HUES6 (cell line): ENCODE measurements around the gene BCL11B.

Experiments
- H3K27ac ChIP-seq: 2 replicates; pipeline ENCODE4 v1.7.0; 2013; ENCODE audit warnings: low read depth, mild to moderate bottlenecking, low read length, inconsistent platforms
- H3K27me3 ChIP-seq: 2 replicates; pipeline ENCODE4 v1.6.1; 2013; ENCODE audit warnings: low read length; ENCODE audit not compliant: control insufficient read depth, insufficient read depth
- H3K36me3 ChIP-seq: 2 replicates; pipeline ENCODE4 v1.6.1; 2013; ENCODE audit warnings: low read length; ENCODE audit not compliant: control insufficient read depth, insufficient read depth
- H3K4me1 ChIP-seq: 2 replicates; pipeline ENCODE4 v1.6.1; 2013; ENCODE audit warnings: low read length; ENCODE audit not compliant: control insufficient read depth, insufficient read depth
- H3K4me3 ChIP-seq: 2 replicates; pipeline ENCODE4 v1.5.1; 2013; ENCODE audit warnings: low read depth, low read length
- H3K9ac ChIP-seq: one replicate; pipeline ENCODE4 v1.6.1; 2013; ENCODE audit warnings: mild to moderate bottlenecking, low read length
- H3K9me3 ChIP-seq: 2 replicates; pipeline ENCODE4 v1.6.1; 2013; ENCODE audit warnings: low read depth, low read length; ENCODE audit not compliant: control insufficient read depth, insufficient read depth

Gene BCL11B

GRCh38 chr14:99266181-99267178, 5.5 kb downstream of the BCL11B start:
- Histone ChIP-seq H3K9me3 (no peaks in the 10 kb centered on the region), H3K36me3 (no peaks in the 10 kb centered on the region), H3K4me3 (peak overlapping the region; percentile 27), H3K9ac (no peak overlapping the region), H3K27me3 (peaks cover 38% of the 10 kb centered on the region), H3K4me1 (peaks cover 66% of the 10 kb centered on the region), H3K27ac (no peak overlapping the region)

- H3K27me3 ChIP-seq: peaks cover 38% of the 10 kb centered on the region
- no peak overlapping the region for H3K27ac ChIP-seq
- no peaks in the 10 kb centered on the region for H3K36me3 ChIP-seq
- H3K9ac ChIP-seq: no peak overlapping the region
- H3K4me3 ChIP-seq: no peak overlapping the region
- H3K9me3 ChIP-seq: no peaks in the 10 kb centered on the region
- peaks cover 76% of the 10 kb centered on the region for H3K4me1 ChIP-seq
These were observed 6.4 kb downstream of the BCL11B start for GRCh38 chr14:99265571-99265970.

GRCh38 chr14:99264691-99265450, 7.1 kb downstream of the BCL11B start:
- Histone ChIP-seq H3K36me3 (no peaks in the 10 kb centered on the region), H3K4me3 (no peak overlapping the region), H3K9me3 (no peaks in the 10 kb centered on the region), H3K27me3 (peaks cover 36% of the 10 kb centered on the region), H3K27ac (no peak overlapping the region), H3K4me1 (peaks cover 82% of the 10 kb centered on the region), H3K9ac (no peak overlapping the region)

GRCh38 chr14:99263564-99264330, 8.2 kb downstream of the BCL11B start:
- Histone ChIP-seq H3K4me3 (peak overlapping the region; percentile 41; the same call in 1 of the 2 replicates), H3K9me3 (no peaks in the 10 kb centered on the region), H3K36me3 (no peaks in the 10 kb centered on the region), H3K27ac (no peak overlapping the region), H3K27me3 (peaks cover 28% of the 10 kb centered on the region), H3K9ac (peak overlapping the region; percentile 16), H3K4me1 (peaks cover 92% of the 10 kb centered on the region)

- Histone ChIP-seq H3K27ac (no peak overlapping the region), H3K27me3 (peaks cover 20% of the 10 kb centered on the region; the same call in 1 of the 2 replicates), H3K9ac (peak overlapping the region; percentile 16), H3K4me3 (peak overlapping the region; percentile 41), H3K4me1 (peaks cover 92% of the 10 kb centered on the region), H3K9me3 (no peaks in the 10 kb centered on the region), H3K36me3 (no peaks in the 10 kb centered on the region)
These were observed 9.0 kb downstream of the BCL11B start for GRCh38 chr14:99262977-99263448.

GRCh38 chr14:99261912-99262787, 9.8 kb downstream of the BCL11B start:
- H3K9me3 ChIP-seq: no peaks in the 10 kb centered on the region
- H3K9ac ChIP-seq: peak overlapping the region; percentile 16
- peaks cover 95% of the 10 kb centered on the region for H3K4me1 ChIP-seq

GRCh38 chr14:99260587-99261551, 11.1 kb downstream of the BCL11B start:
- no peaks in the 10 kb centered on the region for H3K9me3 ChIP-seq
- no peak overlapping the region for H3K4me3 ChIP-seq
- H3K27ac ChIP-seq: no peak overlapping the region
- H3K9ac ChIP-seq: no peak overlapping the region
- H3K27me3 ChIP-seq: 0 out of 2 replicates have a peak, but pooled peaks cover 10% of the 10 kb centered on the region
- peaks cover 84% of the 10 kb centered on the region for H3K4me1 ChIP-seq
- no peaks in the 10 kb centered on the region for H3K36me3 ChIP-seq

More at GRCh38 chr14:99261912-99262787, 9.8 kb downstream of the BCL11B start:
- no peak overlapping the region for H3K27ac ChIP-seq
- H3K27me3 ChIP-seq: 0 out of 2 replicates have a peak, but pooled peaks cover 15% of the 10 kb centered on the region
- no peaks in the 10 kb centered on the region for H3K36me3 ChIP-seq
- H3K4me3 ChIP-seq: peak overlapping the region; percentile 41

GRCh38 chr14:99260116-99260515, 11.9 kb downstream of the BCL11B start:
- Histone ChIP-seq H3K4me1 (peaks cover 77% of the 10 kb centered on the region), H3K9ac (no peak overlapping the region), H3K27me3 (0 out of 2 replicates have a peak, but pooled peaks cover 6% of the 10 kb centered on the region), H3K4me3 (no peak overlapping the region), H3K27ac (no peak overlapping the region), H3K9me3 (no peaks in the 10 kb centered on the region), H3K36me3 (no peaks in the 10 kb centered on the region)
